ENCODE measurements around the gene PATJ. TPM values are rescaled to one million over a fixed set of nuclear protein-coding genes. Genes with fewer than 3 reads are reported as not detected.
"Not testable (repeated sequence)": the region's sequence is repeated elsewhere in the genome, so short reads cannot be mapped to it uniquely, and the experiment has no call there.

PATJ gene
- polyA plus RNA-seq, 4 donors = 11.5 to 41.5 (median 16.2) TPM

- H3K9me3 ChIP-seq (ENCODE audit: control insufficient read depth in 2 of 2, insufficient read depth in 1 of 2, low read depth in 1 of 2, low read length in 1 of 2) = no peaks in the 10 kb centered on the region
- WGBS, 3 donors = 90 to 97% (median 92%) methylated on average over 4 of the region's 4 CpGs
- FAIRE-seq = no peak
Observed at GRCh38 chr1:62140666-62141065, 398.4 kb downstream of the PATJ start.

GRCh38 chr1:62142496-62142895 is 400.2 kb downstream of the PATJ start:
- Histone ChIP-seq H3K9me3 (ENCODE audit: control insufficient read depth in 2 of 2, insufficient read depth in 1 of 2, low read depth in 1 of 2, low read length in 1 of 2) (no peaks in the 10 kb centered on the region), H3K27me3 (ENCODE audit: control insufficient read depth in 3 of 3, insufficient read depth in 3 of 3, low read length in 3 of 3) (no peaks in the 10 kb centered on the region), H3K36me3 (ENCODE audit: control insufficient read depth in 3 of 3, insufficient read depth in 2 of 3, low read depth in 1 of 3, low read length in 3 of 3) (peaks cover 0 to 20% (median 9%) of the 10 kb centered on the region in 3 donors), H3K27ac (ENCODE audit: low read depth in 1 of 3, low read length in 2 of 3) (no peak overlapping the region), H3K4me3 (ENCODE audit: low read depth in 1 of 3, low read length in 3 of 3) (no peak overlapping the region), H3K4me1 (ENCODE audit: control insufficient read depth in 3 of 3, insufficient read depth in 2 of 3, low read depth in 1 of 3, low read length in 2 of 3) (no peaks in the 10 kb centered on the region)
- WGBS, 3 donors = 43 to 70% (median 65%) methylated on average over 5 of the region's 5 CpGs
- FAIRE-seq = no peak
- DNase-seq = no peak

More at GRCh38 chr1:62140666-62141065, 398.4 kb downstream of the PATJ start:
- H3K27me3 ChIP-seq (ENCODE audit: control insufficient read depth in 3 of 3, insufficient read depth in 3 of 3, low read length in 3 of 3) = no peaks in the 10 kb centered on the region
- H3K27ac ChIP-seq (ENCODE audit: low read depth in 1 of 3, low read length in 2 of 3) = no peak overlapping the region
- H3K36me3 ChIP-seq (ENCODE audit: control insufficient read depth in 3 of 3, insufficient read depth in 2 of 3, low read depth in 1 of 3, low read length in 3 of 3) = peaks cover 0 to 20% (median 7%) of the 10 kb centered on the region in 3 donors
- H3K4me1 ChIP-seq (ENCODE audit: control insufficient read depth in 3 of 3, insufficient read depth in 2 of 3, low read depth in 1 of 3, low read length in 2 of 3) = no peaks in the 10 kb centered on the region
- H3K4me3 ChIP-seq (ENCODE audit: low read depth in 1 of 3, low read length in 3 of 3) = no peak overlapping the region
- DNase-seq = no peak

GRCh38 chr1:62144238-62144831 is 402.1 kb downstream of the PATJ start:
- DNase-seq (peak; percentile 33 to 59), FAIRE-seq (no peak)
- 0% methylated on average over 1 of the region's 1 CpG for WGBS, 3 donors
- Histone ChIP-seq H3K36me3 (ENCODE audit: control insufficient read depth in 3 of 3, insufficient read depth in 2 of 3, low read depth in 1 of 3, low read length in 3 of 3) (peaks cover 0 to 15% (median 13%) of the 10 kb centered on the region in 3 donors), H3K27me3 (ENCODE audit: control insufficient read depth in 3 of 3, insufficient read depth in 3 of 3, low read length in 3 of 3) (no peaks in the 10 kb centered on the region), H3K4me1 (ENCODE audit: control insufficient read depth in 3 of 3, insufficient read depth in 2 of 3, low read depth in 1 of 3, low read length in 2 of 3) (no peaks in the 10 kb centered on the region), H3K9me3 (ENCODE audit: control insufficient read depth in 2 of 2, insufficient read depth in 1 of 2, low read depth in 1 of 2, low read length in 1 of 2) (no peaks in the 10 kb centered on the region), H3K27ac (ENCODE audit: low read depth in 1 of 3, low read length in 2 of 3) (no peak overlapping the region), H3K4me3 (ENCODE audit: low read depth in 1 of 3, low read length in 3 of 3) (no peak overlapping the region)

- Histone ChIP-seq H3K36me3 (ENCODE audit: control insufficient read depth in 3 of 3, insufficient read depth in 2 of 3, low read depth in 1 of 3, low read length in 3 of 3) (peaks cover 0 to 21% (median 6%) of the 10 kb centered on the region in 3 donors), H3K27me3 (ENCODE audit: control insufficient read depth in 3 of 3, insufficient read depth in 3 of 3, low read length in 3 of 3) (no peaks in the 10 kb centered on the region), H3K4me3 (ENCODE audit: low read depth in 1 of 3, low read length in 3 of 3) (no peak overlapping the region), H3K27ac (ENCODE audit: low read depth in 1 of 3, low read length in 2 of 3) (no peak overlapping the region), H3K4me1 (ENCODE audit: control insufficient read depth in 3 of 3, insufficient read depth in 2 of 3, low read depth in 1 of 3, low read length in 2 of 3) (no peaks in the 10 kb centered on the region), H3K9me3 (ENCODE audit: control insufficient read depth in 2 of 2, insufficient read depth in 1 of 2, low read depth in 1 of 2, low read length in 1 of 2) (no peaks in the 10 kb centered on the region)
- DNase-seq (no peak), FAIRE-seq (no peak)
- 80 to 88% (median 82%) methylated on average over 6 of the region's 6 CpGs for WGBS, 3 donors
Observed at GRCh38 chr1:62159940-62160348, 417.7 kb downstream of the PATJ start.

GRCh38 chr1:62161711-62162110 is 419.4 kb downstream of the PATJ start:
- no peaks in the 10 kb centered on the region for H3K4me1 ChIP-seq (ENCODE audit: control insufficient read depth in 3 of 3, insufficient read depth in 2 of 3, low read depth in 1 of 3, low read length in 2 of 3)
- H3K9me3 ChIP-seq (ENCODE audit: control insufficient read depth in 2 of 2, insufficient read depth in 1 of 2, low read depth in 1 of 2, low read length in 1 of 2) = no peaks in the 10 kb centered on the region
- no peaks in the 10 kb centered on the region for H3K27me3 ChIP-seq (ENCODE audit: control insufficient read depth in 3 of 3, insufficient read depth in 3 of 3, low read length in 3 of 3)
- DNase-seq (no peak), FAIRE-seq (no peak)
- H3K27ac ChIP-seq (ENCODE audit: low read depth in 1 of 3, low read length in 2 of 3) = no peak overlapping the region
- peaks cover 0 to 15% (median 6%) of the 10 kb centered on the region in 3 donors for H3K36me3 ChIP-seq (ENCODE audit: control insufficient read depth in 3 of 3, insufficient read depth in 2 of 3, low read depth in 1 of 3, low read length in 3 of 3)
- 90 to 100% (median 94%) methylated on average over 1 of the region's 1 CpG for WGBS, 3 donors
- H3K4me3 ChIP-seq (ENCODE audit: low read depth in 1 of 3, low read length in 3 of 3) = no peak overlapping the region

- not testable (repeated sequence) for FAIRE-seq
Observed at GRCh38 chr1:62170380-62170779, 428.1 kb downstream of the PATJ start.

GRCh38 chr1:62175568-62176179 is 433.4 kb downstream of the PATJ start:
- Histone ChIP-seq H3K4me1 (ENCODE audit: control insufficient read depth in 3 of 3, insufficient read depth in 2 of 3, low read depth in 1 of 3, low read length in 2 of 3) (no peaks in the 10 kb centered on the region), H3K27ac (ENCODE audit: low read depth in 1 of 3, low read length in 2 of 3) (no peak overlapping the region), H3K4me3 (ENCODE audit: low read depth in 1 of 3, low read length in 3 of 3) (no peak overlapping the region), H3K36me3 (ENCODE audit: control insufficient read depth in 3 of 3, insufficient read depth in 2 of 3, low read depth in 1 of 3, low read length in 3 of 3) (no peaks in the 10 kb centered on the region), H3K27me3 (ENCODE audit: control insufficient read depth in 3 of 3, insufficient read depth in 3 of 3, low read length in 3 of 3) (no peaks in the 10 kb centered on the region), H3K9me3 (ENCODE audit: control insufficient read depth in 2 of 2, insufficient read depth in 1 of 2, low read depth in 1 of 2, low read length in 1 of 2) (no peaks in the 10 kb centered on the region)
- FAIRE-seq (no peak), DNase-seq (peak; percentile 50 to 65)
- WGBS, 3 donors = 49 to 54% (median 53%) methylated on average over 9 of the region's 9 CpGs

More at GRCh38 chr1:62170380-62170779, 428.1 kb downstream of the PATJ start:
- H3K9me3 ChIP-seq (ENCODE audit: control insufficient read depth in 2 of 2, insufficient read depth in 1 of 2, low read depth in 1 of 2, low read length in 1 of 2); H3K36me3 ChIP-seq (ENCODE audit: control insufficient read depth in 3 of 3, insufficient read depth in 2 of 3, low read depth in 1 of 3, low read length in 3 of 3); H3K4me1 ChIP-seq (ENCODE audit: control insufficient read depth in 3 of 3, insufficient read depth in 2 of 3, low read depth in 1 of 3, low read length in 2 of 3); H3K27ac ChIP-seq (ENCODE audit: low read depth in 1 of 3, low read length in 2 of 3); H3K4me3 ChIP-seq (ENCODE audit: low read depth in 1 of 3, low read length in 3 of 3); H3K27me3 ChIP-seq (ENCODE audit: control insufficient read depth in 3 of 3, insufficient read depth in 3 of 3, low read length in 3 of 3): not testable (repeated sequence)
- DNase-seq = peak in 1 of 2 donors; percentile 11
- 18 to 76% (median 39%) methylated on average over 9 to 10 of the region's 10 CpGs for WGBS, 3 donors

- no peak for FAIRE-seq
- H3K27me3 ChIP-seq (ENCODE audit: control insufficient read depth in 3 of 3, insufficient read depth in 3 of 3, low read length in 3 of 3) = no peaks in the 10 kb centered on the region
- WGBS, 3 donors = 85 to 92% (median 85%) methylated on average over 14 of the region's 14 CpGs
- no peak overlapping the region for H3K27ac ChIP-seq (ENCODE audit: low read depth in 1 of 3, low read length in 2 of 3)
- no peak overlapping the region for H3K4me3 ChIP-seq (ENCODE audit: low read depth in 1 of 3, low read length in 3 of 3)
- H3K9me3 ChIP-seq (ENCODE audit: control insufficient read depth in 2 of 2, insufficient read depth in 1 of 2, low read depth in 1 of 2, low read length in 1 of 2) = no peaks in the 10 kb centered on the region
- no peak for DNase-seq
- H3K36me3 ChIP-seq (ENCODE audit: control insufficient read depth in 3 of 3, insufficient read depth in 2 of 3, low read depth in 1 of 3, low read length in 3 of 3) = no peaks in the 10 kb centered on the region
- peaks cover 0 to 2% (median 0%) of the 10 kb centered on the region in 3 donors for H3K4me1 ChIP-seq (ENCODE audit: control insufficient read depth in 3 of 3, insufficient read depth in 2 of 3, low read depth in 1 of 3, low read length in 2 of 3)
Observed at GRCh38 chr1:62176597-62177312, 434.5 kb downstream of the PATJ start.
